SK-N-SH (cell line): ENCODE data around the gene GSK3A. TPM values are rescaled to one million over a fixed set of nuclear protein-coding genes. Genes with fewer than 3 reads are reported as not detected.
A peak's percentile ranks its signal among the peaks of the same experiment; 100 is the strongest.

Source experiments
- CTCF ChIA-PET: fragments of 300-600, 350-600 bp; formaldehyde crosslinking; extraction: SDS; loops from one replicate; lab custom pipeline; 2021; lab: Yijun Ruan, JAX
- POLR2A ChIA-PET: fragments of 350-600 bp; sonication (Branson Sonifier 250); formaldehyde crosslinking; extraction: SDS; loops from one replicate; lab custom pipeline; 2020; ENCODE audit warnings: antibody characterized with exemption, inconsistent platforms; lab: Yijun Ruan, JAX
- DNase-seq: peaks from one replicate; pipeline ENCODE4 v3.0.0; 2012
- H2AFZ ChIP-seq: fragments of 200-600 bp; sonication (generic); 2 replicates; pipeline ENCODE4 v1.8.1; 2016; ENCODE audit warnings: antibody characterized with exemption, mild to moderate bottlenecking, low read depth
- H3F3A ChIP-seq: fragments of 200-600 bp; sonication (generic); replicated peaks from 2 replicates; pipeline ENCODE3; 2016; ENCODE audit warnings: antibody characterized with exemption, mild to moderate bottlenecking; ENCODE audit not compliant: insufficient read depth
- H3K27ac ChIP-seq, 2 experiments: fragments of 200-500 bp in 1 of 2; fragments of 200-600 bp in 1 of 2; sonication (Bioruptor generic) in 1 of 2; sonication (generic), shearing (Covaris generic) in 1 of 2; 2 replicates each; pipeline versions ENCODE4 v1.5.1 to v1.6.1; 2014 to 2016; ENCODE audit warnings: low read depth in 2 of 2, inconsistent platforms in 1 of 2, low read length in 1 of 2, mild to moderate bottlenecking in 1 of 2, mixed read lengths in 1 of 2
- H3K27me3 ChIP-seq: fragments of 200-600 bp; sonication (generic), shearing (Covaris generic); 2 replicates; pipeline ENCODE4 v1.6.1; 2016; ENCODE audit warnings: mixed run types; ENCODE audit not compliant: insufficient read depth
- H3K36me3 ChIP-seq, 2 experiments: fragments of 200-500 bp in 1 of 2; fragments of 200-600 bp in 1 of 2; sonication (Bioruptor generic) in 1 of 2; sonication (generic) in 1 of 2; replicated peaks in 1 of 2; 2 replicates each; pipeline versions ENCODE3 to v1.5.1; 2014 to 2016; ENCODE audit warnings: low read length in 1 of 2, mild to moderate bottlenecking in 1 of 2; ENCODE audit not compliant: insufficient read depth in 2 of 2, control insufficient read depth in 1 of 2
- H3K4me1 ChIP-seq, 2 experiments: fragments of 200-500 bp in 1 of 2; fragments of 200-600 bp in 1 of 2; sonication (Bioruptor generic) in 1 of 2; sonication (generic), shearing (Covaris generic) in 1 of 2; 2 replicates each; pipeline versions ENCODE4 v1.5.1 to v1.6.1; 2014 to 2016; ENCODE audit warnings: low read depth in 1 of 2, low read length in 1 of 2, mixed run types in 1 of 2; ENCODE audit not compliant: insufficient read depth in 2 of 2, control insufficient read depth in 1 of 2
- H3K4me2 ChIP-seq: fragments of 200-600 bp; sonication (generic), shearing (Covaris generic); 2 replicates; pipeline ENCODE4 v1.6.1; 2017; ENCODE audit warnings: mixed run types
- H3K4me3 ChIP-seq, 2 experiments: fragments of 200-500 bp in 1 of 2; fragments of 200-600 bp in 1 of 2; sonication (Bioruptor generic) in 1 of 2; sonication (generic), shearing (Covaris generic) in 1 of 2; 2 replicates each; pipeline versions ENCODE4 v1.5.1 to v1.8.1; 2014 to 2016; ENCODE audit warnings: low read depth in 2 of 2, inconsistent platforms in 1 of 2, low read length in 1 of 2, mild to moderate bottlenecking in 1 of 2, mixed read lengths in 1 of 2, moderate library complexity in 1 of 2
- H3K79me2 ChIP-seq: fragments of 200-600 bp; sonication (generic); 2 replicates; pipeline ENCODE4 v1.8.1; 2017; ENCODE audit warnings: mild to moderate bottlenecking; ENCODE audit not compliant: insufficient read depth
- H3K9ac ChIP-seq: fragments of 200-600 bp; sonication (generic); 2 replicates; pipeline ENCODE4 v1.6.1; 2017; ENCODE audit warnings: mixed run types
- H3K9me2 ChIP-seq: fragments of 200-600 bp; sonication (generic); 2 replicates; pipeline ENCODE4 v1.6.1; 2017; ENCODE audit warnings: mixed run types
- H3K9me3 ChIP-seq: fragments of 200-600 bp; sonication (generic); 2 replicates; pipeline ENCODE4 v1.6.1; 2017; ENCODE audit warnings: mixed run types, mild to moderate bottlenecking, moderate library complexity
- H4K20me1 ChIP-seq: fragments of 200-600 bp; sonication (generic); 2 replicates; pipeline ENCODE4 v1.6.1; 2017; ENCODE audit warnings: mild to moderate bottlenecking, mixed run types; ENCODE audit not compliant: insufficient read depth
- CHD2 ChIP-seq: fragments of 150-350 bp; IDR thresholded peaks from 2 replicates; pipeline ENCODE4 v1.6.1; 2018; ENCODE audit warnings: low read length; ENCODE audit not compliant: partially characterized antibody
- ELF1 ChIP-seq: IDR thresholded peaks from 2 replicates; pipeline ENCODE4 v1.4.0; 2012
- IRF3 ChIP-seq: fragments of 150-350 bp; IDR thresholded peaks from 2 replicates; pipeline ENCODE4 v1.6.1; 2016; ENCODE audit warnings: mild to moderate bottlenecking, low read depth, low read length
- MAX ChIP-seq: IDR thresholded peaks from 2 replicates; pipeline ENCODE4 v1.4.0; 2012; ENCODE audit warnings: low read depth
- MEF2A ChIP-seq: IDR thresholded peaks from 2 replicates; pipeline ENCODE4 v1.4.0; 2012; ENCODE audit warnings: low read depth, borderline replicate concordance
- MXI1 ChIP-seq: IDR thresholded peaks from 2 replicates; pipeline ENCODE4 v1.6.1; 2012; ENCODE audit warnings: mild to moderate bottlenecking, low read depth, low read length, improper control_type of control experiment
- POLR2AphosphoS5 ChIP-seq: IDR thresholded peaks from 2 replicates; pipeline ENCODE4 v1.6.1; 2012; ENCODE audit warnings: low read depth, low read length
- RAD21 ChIP-seq: IDR thresholded peaks from 2 replicates; pipeline ENCODE4 v1.6.1; 2012; ENCODE audit warnings: mild to moderate bottlenecking, low read length
- USF1 ChIP-seq: IDR thresholded peaks from 2 replicates; pipeline ENCODE4 v1.4.0; 2012; ENCODE audit warnings: low read depth, borderline replicate concordance
- YY1 ChIP-seq: IDR thresholded peaks from 2 replicates; pipeline ENCODE4 v1.4.0; 2012; ENCODE audit warnings: low read depth, mild to moderate bottlenecking
- WGBS: methylation state at CpG from one replicate; pipeline ENCODE4 v1.1.6; 2017; ENCODE audit warnings: low lambda C conversion rate; 5-methylcytosine and 5-hydroxymethylcytosine counted together
- polyA plus RNA-seq, 3 experiments: library from polyadenylated mRNA; depleted of rRNA; stranded (reverse); fragments of >200 nt; gene quantifications; 2 replicates each; pipeline ENCODE4 v1.2.3, GENCODE V29; 2012

Gene GSK3A
- polyA plus RNA-seq, 1 of the 3 experiments (the other 2 are of a cell fraction) = 42.1 TPM

- peak overlapping the region; percentile 89 to 90 for H3K27ac ChIP-seq
- H3K4me3 ChIP-seq = peak overlapping the region; percentile 89 to 96
- H3K9me3 ChIP-seq = no peaks in the 10 kb centered on the region
- ChIA-PET CTCF (interaction anchor here (0.9 to 14.8 kb wide), 2 partner anchors 26 to 121 kb away, joined by 3 to 205 read pairs; partner anchors contain the start of gene POU2F2), POLR2A (no interaction called here)
- TF ChIP-seq CHD2 (peak; percentile 9), YY1 (0 out of 2 replicates have a peak, but pooled peaks have one; percentile 16), ELF1 (peak; percentile 43; the same call in 1 of the 2 replicates), IRF3 (no peak), POLR2AphosphoS5 (0 out of 2 replicates have a peak, but pooled peaks have one; percentile 35), RAD21 (no peak), MXI1 (peak; percentile 44; the same call in 1 of the 2 replicates), USF1 (peak; percentile 66; the same call in 1 of the 2 replicates)
- H3K36me3 ChIP-seq = peaks cover 7 to 16% of the 10 kb centered on the region in 2 experiments
- peak; percentile 83 for DNase-seq
- peaks cover 31% of the 10 kb centered on the region for H3F3A ChIP-seq
- H2AFZ ChIP-seq = no peak overlapping the region
- WGBS = 2% methylated on average over 26 of the region's 71 CpGs
- H3K27me3 ChIP-seq = no peaks in the 10 kb centered on the region
- H4K20me1 ChIP-seq = peaks cover 47% of the 10 kb centered on the region
- H3K9ac ChIP-seq = peak overlapping the region; percentile 99
- no peaks in the 10 kb centered on the region for H3K9me2 ChIP-seq
- peak overlapping the region; percentile 98 for H3K4me2 ChIP-seq
- H3K79me2 ChIP-seq = peaks cover 71% of the 10 kb centered on the region
- H3K4me1 ChIP-seq = peaks cover 17 to 33% of the 10 kb centered on the region in 2 experiments
Observed at GRCh38 chr19:42253245-42254088, 11.1 kb upstream of the GSK3A start.

GRCh38 chr19:42252365-42253244 lies 10.2 kb upstream of the GSK3A start:
- DNase-seq = peak; percentile 53
- ChIA-PET POLR2A (no interaction called here), CTCF (interaction anchor here (0.9 to 14.8 kb wide), 5 partner anchors 10 to 120 kb away, joined by 3 to 205 read pairs (median 4); partner anchors contain the start of gene POU2F2)

More at GRCh38 chr19:42252365-42253244, 10.2 kb upstream of the GSK3A start:
- WGBS = 8% methylated on average over 25 of the region's 27 CpGs
- no peak overlapping the region for H2AFZ ChIP-seq
- peaks cover 17 to 33% of the 10 kb centered on the region in 2 experiments for H3K4me1 ChIP-seq
- H3K4me2 ChIP-seq = peak overlapping the region; percentile 98
- H3F3A ChIP-seq = peaks cover 35% of the 10 kb centered on the region
- H3K27me3 ChIP-seq = no peaks in the 10 kb centered on the region
- peaks cover 10 to 16% of the 10 kb centered on the region in 2 experiments for H3K36me3 ChIP-seq
- peak overlapping the region; percentile 83 to 88 for H3K27ac ChIP-seq
- peaks cover 50% of the 10 kb centered on the region for H4K20me1 ChIP-seq
- TF ChIP-seq MAX (peak; percentile 78), MXI1 (peak; percentile 70; the same call in 1 of the 2 replicates), CHD2 (no peak), MEF2A (0 out of 2 replicates have a peak, but pooled peaks have one; percentile 39)
- H3K9ac ChIP-seq = peak overlapping the region; percentile 90
- peak overlapping the region; percentile 76 to 89 for H3K4me3 ChIP-seq
- H3K79me2 ChIP-seq = peaks cover 79% of the 10 kb centered on the region
- no peaks in the 10 kb centered on the region for H3K9me3 ChIP-seq
- no peaks in the 10 kb centered on the region for H3K9me2 ChIP-seq
